AG04449 (cell line): ENCODE results near the gene ORC4.

Experiments used
- CTCF ChIA-PET: fragments of 350-600 bp; formaldehyde crosslinking; extraction: SDS; loops from one replicate; lab custom pipeline; 2021; ENCODE audit warnings: antibody characterized with exemption; lab: Yijun Ruan, JAX
- POLR2A ChIA-PET: fragments of 400-600, 350-600 bp; formaldehyde crosslinking; extraction: SDS; loops from one replicate; lab custom pipeline; 2020; ENCODE audit warnings: antibody characterized with exemption, inconsistent platforms; lab: Yijun Ruan, JAX
- DNase-seq: peaks from one replicate; pipeline ENCODE4 v3.0.0-alpha.2; 2010; ENCODE audit warnings: low read depth, low spot score
- H3K4me3 ChIP-seq: 2 replicates; pipeline ENCODE4 v1.5.1; 2011; ENCODE audit warnings: low read depth, mild to moderate bottlenecking, control low read depth, low read length
- CTCF ChIP-seq: IDR thresholded peaks from one replicate; pipeline ENCODE4 v1.5.1; 2011; ENCODE audit warnings: mild to moderate bottlenecking, moderate library complexity, low read length, control low read depth, inconsistent platforms; ENCODE audit not compliant: insufficient read depth; ENCODE audit errors: missing control alignments

Gene ORC4

GRCh38 chr2:148023861-148024260 lies 3.3 kb upstream of the ORC4 start:
- H3K4me3 ChIP-seq, result no peak overlapping the region
- no peak for TF ChIP-seq CTCF
- ChIA-PET POLR2A (no interaction called here), CTCF (no interaction called here)
- DNase-seq, result no peak

- TF ChIP-seq CTCF, result no peak
- ChIA-PET CTCF (interaction anchor here (1.5 to 3.7 kb wide), 2 partner anchors 9 to 486 kb away, joined by 3 to 13 read pairs; no protein-coding TSS in a partner anchor), POLR2A (no interaction called here)
- H3K4me3 ChIP-seq, result peak overlapping the region; percentile 98
- DNase-seq, result no peak
Observed at GRCh38 chr2:148022882-148023281, 2.3 kb upstream of the ORC4 start.

DNA sequence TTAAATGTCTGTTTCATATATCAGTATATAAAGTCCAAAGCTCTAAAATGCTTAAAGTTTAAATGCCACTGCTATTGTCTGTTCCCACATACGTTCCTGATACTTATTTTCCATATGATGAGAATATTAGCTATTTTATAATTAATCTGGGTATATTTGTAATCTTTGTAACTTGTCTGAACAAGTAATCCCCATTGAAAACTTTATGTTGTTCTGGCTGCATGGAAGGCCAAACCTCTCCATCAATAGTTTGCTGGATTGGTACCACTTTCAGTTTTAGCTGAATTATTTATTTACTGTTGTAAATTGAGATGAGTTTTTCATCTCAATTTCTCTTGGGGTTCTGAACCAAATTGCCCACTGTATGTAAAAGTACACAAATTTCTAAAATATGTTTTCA lies 1.8 kb upstream of the ORC4 start:
- CTCF ChIA-PET, result interaction anchor here (0.8 to 3.7 kb wide), 3 partner anchors 10 to 1552 kb away, joined by 3 to 13 read pairs (median 3); no protein-coding TSS in a partner anchor
- DNase-seq, result no peak
- POLR2A ChIA-PET, result no interaction called here
- H3K4me3 ChIP-seq, result peak overlapping the region; percentile 98
- no peak for TF ChIP-seq CTCF

GRCh38 chr2:148021886-148022285 lies 1.3 kb upstream of the ORC4 start:
- H3K4me3 ChIP-seq, result peak overlapping the region; percentile 98
- no peak for DNase-seq
- ChIA-PET POLR2A (interaction anchor here (1.2 to 1.4 kb wide), 2 partner anchors 7 to 15 kb away, joined by 3 read pairs; no protein-coding TSS in a partner anchor), CTCF (interaction anchor here (0.8 to 3.7 kb wide), 3 partner anchors 10 to 1552 kb away, joined by 3 to 13 read pairs (median 3); no protein-coding TSS in a partner anchor)
- TF ChIP-seq CTCF, result no peak

DNA sequence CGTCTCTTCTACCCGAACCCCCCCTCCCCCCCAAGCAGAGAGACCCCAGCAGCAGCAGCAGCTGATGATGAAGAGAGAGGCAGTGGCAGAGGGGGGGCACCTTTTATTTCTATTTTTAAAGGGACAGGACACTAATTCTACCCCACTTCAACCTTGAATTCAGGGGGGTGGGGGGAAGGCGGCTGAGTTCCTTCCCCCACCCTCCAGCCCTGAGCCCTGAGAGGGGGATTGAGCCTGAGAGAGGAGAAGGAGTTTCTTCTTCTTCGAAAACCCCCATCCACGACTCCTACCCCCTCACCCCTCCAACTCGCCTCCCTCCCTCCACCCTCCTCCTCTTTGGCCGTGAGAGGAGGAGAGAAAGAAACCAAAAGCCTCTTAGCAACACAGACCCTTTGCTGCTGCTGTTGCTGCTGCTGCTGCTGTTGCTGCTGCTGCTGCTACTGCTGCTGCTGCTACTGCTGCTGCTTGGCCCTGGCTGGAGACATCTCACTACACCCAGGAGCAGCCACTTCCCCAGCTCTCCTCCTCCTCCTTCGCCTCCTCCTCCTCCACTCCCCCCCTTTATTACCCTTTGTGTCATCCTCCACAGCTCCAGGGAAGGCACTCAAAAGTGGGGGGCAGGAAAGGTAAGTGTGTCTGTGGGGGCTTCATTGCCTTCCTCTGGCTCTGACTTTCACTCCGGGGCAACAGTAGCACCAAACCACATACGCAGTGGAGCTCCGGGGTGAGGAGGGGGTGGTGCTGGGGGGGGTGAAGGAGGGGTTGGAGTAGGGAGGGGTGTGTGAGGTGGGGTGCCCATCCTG lies 723 bp upstream of the ORC4 start, which contains the start of gene MBD5:
Gene MBD5 (plus strand): TSS at position 33 of the 803 bp plus-strand sequence.
- POLR2A ChIA-PET, result interaction anchor here (0.6 to 1.4 kb wide), 6 partner anchors 8 to 227 kb away, joined by 3 to 4 read pairs (median 3); no protein-coding TSS in a partner anchor
- no peak for TF ChIP-seq CTCF
- DNase-seq, result no peak

GRCh38 chr2:148014616-148015015 lies 5.9 kb downstream of the ORC4 start:
- ChIA-PET POLR2A (no interaction called here), CTCF (interaction anchor here (0.6 kb wide), 1 partner anchor 25 kb away, joined by 3 read pairs; no protein-coding TSS in a partner anchor)
- H3K4me3 ChIP-seq, result no peak overlapping the region
- DNase-seq, result no peak
- TF ChIP-seq CTCF, result no peak

More for the DNA sequence above, 723 bp upstream of the ORC4 start, which contains the start of gene MBD5:
- peak within 1 kb of the TSS; percentile 98 for H3K4me3 ChIP-seq
- CTCF ChIA-PET, result interaction anchor here (0.7 to 3.7 kb wide), 2 partner anchors 18 to 488 kb away, joined by 3 to 13 read pairs; no protein-coding TSS in a partner anchor
